ENCODE measurements around the gene KLHDC7B.

GRCh38 chr22:50563413-50564160 is 17.9 kb downstream of the KLHDC7B start:
- no peak for TF ChIP-seq POLR2A (IDR thresholded peaks at IDR 0.05; ENCODE audit: low read depth, low read length)
- no peak for TF ChIP-seq POLR2AphosphoS5 (IDR thresholded peaks at IDR 0.05; ENCODE audit: low read depth, low read length)
